CD1c-positive myeloid dendritic cell (primary cell): ENCODE results near the gene ANGPT4.

Experiments used
- DNase-seq: peaks from one replicate; pipeline ENCODE4 v3.0.0-alpha.2; 2016; ENCODE audit errors: extremely low spot score

ANGPT4 gene

GRCh38 chr20:825710-826421, 90.3 kb downstream of the ANGPT4 start:
- DNase-seq, result no peak

GRCh38 chr20:824916-825315, 91.2 kb downstream of the ANGPT4 start:
- DNase-seq, result no peak

DNA sequence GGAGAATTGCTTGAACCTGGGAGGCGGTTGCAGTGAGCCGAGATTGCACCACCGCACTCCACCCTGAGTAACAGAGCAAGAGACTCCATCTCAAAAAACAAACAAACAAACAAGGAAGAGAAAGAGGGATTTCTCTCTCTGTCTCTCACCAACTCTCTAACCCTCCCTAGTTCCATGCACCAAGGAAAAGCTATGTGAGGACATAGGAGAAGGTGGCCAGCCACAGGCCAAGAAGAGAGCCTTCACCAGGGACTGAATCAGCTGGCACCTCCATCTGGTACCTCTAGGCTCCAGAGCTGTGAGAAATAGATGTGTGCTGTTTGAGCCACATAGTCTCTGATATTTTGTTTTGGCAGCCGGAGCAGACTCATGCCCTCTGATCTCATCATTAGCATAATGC, 91.6 kb downstream of the ANGPT4 start:
- no peak for DNase-seq

DNA sequence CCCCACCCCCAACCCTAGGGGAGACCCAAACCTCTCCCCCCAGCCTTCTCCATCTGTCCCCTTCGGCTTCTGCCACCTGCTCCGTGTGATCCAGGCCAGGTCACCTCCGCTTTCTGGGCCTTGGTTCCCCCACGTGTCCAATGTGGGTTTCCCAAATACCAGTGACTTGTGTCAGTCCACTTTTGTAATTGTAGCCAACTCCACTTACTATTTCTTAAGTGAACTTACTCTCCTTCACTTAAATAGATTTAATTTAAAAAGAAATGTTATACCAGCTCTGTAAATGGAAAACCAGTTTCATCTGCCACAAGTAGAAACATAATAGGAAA, 92.6 kb downstream of the ANGPT4 start:
- DNase-seq, result no peak

DNA sequence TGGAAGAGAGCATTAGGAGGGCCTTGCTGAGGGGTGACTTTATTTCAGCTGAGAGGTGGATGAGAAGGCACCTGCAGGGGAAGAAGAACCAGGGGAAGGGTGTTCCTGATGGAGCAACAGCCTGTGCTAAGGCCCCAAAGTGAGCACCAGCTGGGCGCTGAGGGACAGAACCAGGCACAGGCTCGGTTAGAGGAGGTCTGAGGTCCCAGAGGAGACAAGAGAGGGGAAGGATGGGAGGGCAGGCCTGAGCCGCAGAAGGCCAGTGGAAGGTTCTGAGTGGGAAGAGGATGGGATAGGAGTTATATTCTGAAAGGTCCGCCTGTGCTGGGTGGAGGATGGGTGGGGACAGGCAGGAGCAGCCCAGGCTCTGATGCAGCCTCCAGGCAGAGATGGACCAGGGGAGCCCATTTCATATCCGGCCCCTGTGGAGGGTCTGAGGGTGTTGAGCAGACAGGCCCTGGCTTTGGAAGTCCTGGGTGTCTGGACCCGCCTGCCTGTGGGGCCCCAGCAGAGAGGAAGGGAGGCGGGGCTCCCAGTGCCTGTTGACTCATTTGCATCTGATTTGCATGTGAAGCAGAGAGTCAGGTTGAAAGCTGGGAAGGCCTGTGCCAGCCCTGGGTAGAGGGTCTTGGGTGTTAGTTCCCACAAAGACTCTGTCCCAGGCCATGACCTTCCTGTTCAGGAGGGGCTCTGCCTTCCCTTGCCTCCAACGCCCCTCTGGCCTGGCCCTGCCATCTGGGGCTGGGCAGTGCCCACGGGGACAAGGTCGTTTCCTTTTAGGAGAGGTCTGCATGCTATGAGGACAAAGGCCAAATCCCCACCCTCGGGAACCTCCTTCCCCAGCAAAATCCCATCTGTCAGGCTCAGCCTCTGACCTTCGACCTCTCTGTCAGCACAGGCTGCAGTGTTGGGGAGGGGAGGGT, 93.2 kb downstream of the ANGPT4 start:
- DNase-seq, result no peak

DNA sequence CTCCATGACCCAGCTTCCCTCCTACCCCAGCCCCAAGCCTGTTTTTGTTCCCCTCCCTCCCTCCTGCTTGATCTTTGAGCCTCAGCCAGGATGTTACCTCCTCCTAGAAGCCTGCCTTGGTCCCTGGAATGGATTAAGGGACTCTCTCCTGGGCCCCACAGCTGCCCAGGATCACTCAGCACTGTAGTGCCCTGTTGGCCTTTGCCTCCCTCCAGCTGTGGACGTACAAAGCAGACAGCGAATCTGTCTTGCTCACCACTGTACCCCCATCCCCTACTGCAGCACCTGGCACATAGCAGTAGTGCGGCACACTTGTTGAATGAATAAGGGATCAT, 94.4 kb downstream of the ANGPT4 start:
- DNase-seq, result no peak

- no peak for DNase-seq
Observed at GRCh38 chr20:821046-821730, 94.9 kb downstream of the ANGPT4 start.

GRCh38 chr20:820323-820953, 95.7 kb downstream of the ANGPT4 start:
- DNase-seq, result no peak
